Ramos (cell line): Measurements from ENCODE around the gene USP43.

Experiments used
- in situ Hi-C: fragments of 300-500 bp; cut with MboI; formaldehyde crosslinking; loops from one replicate; pipeline ENCODE4 v1.14.3; 2022; ENCODE audit warnings: low sequenced_read_pairs; ENCODE audit not compliant: unreplicated experiment

The USP43 gene

GRCh38 chr17:9702482-9702881, 57.2 kb downstream of the USP43 start:
- in situ Hi-C loops: no loop called here

DNA sequence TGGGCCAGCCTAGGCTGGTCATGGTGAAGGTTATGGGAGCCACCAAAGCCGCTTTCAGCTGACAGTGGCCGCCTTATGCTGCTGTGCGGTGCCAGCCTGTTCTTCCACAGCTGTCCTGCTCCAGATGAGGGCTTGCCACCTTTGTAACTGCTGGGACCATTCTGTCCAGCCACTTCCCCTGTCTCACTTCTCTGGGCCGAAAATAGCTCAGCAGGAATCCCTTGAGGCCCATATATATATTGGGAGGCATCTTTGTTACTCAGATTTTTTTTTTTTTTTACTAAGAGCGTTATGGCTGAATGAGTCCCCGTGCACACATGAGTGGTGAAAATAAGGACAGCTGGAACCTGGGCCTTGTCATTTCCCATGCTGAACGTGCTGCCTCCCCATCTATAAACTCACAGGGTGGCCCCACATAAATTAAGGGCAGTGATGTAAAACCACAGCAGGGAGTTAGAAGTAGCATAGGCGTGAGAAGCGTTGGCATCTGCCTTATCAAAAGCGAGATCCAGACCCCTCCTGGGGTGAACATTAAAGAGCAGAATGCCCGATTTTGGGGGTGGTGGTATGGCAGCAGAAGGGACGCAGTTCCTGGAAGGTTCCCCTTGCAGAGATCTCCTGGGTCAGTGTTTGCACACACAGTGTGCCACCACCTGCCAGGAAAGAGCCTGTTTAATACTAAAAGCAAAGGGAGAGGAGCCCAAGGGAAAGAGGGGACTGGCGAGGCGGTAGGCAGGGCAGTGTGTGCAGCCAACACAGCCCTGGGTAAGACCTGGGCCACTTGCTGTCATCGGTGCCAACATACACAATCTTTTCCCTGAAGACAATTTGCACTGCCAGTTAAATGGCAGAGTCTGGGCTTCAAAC, 57.8 kb downstream of the USP43 start:
- in situ Hi-C loops: no loop called here

DNA sequence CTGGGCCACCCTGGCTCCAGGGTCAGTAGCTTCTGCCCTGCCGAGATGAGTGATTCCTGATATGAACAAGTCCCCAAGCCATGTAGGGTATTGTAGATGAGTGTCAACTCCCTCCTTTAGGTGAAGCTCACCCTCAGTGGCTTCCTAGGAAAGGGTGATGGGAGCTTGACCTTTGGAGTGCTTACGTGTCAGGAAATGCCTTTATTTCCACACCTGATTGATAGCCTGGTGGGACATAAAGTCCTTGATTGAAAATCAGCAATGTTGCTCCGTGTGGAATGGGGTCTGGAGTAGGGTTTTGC, 58.4 kb downstream of the USP43 start:
- in situ Hi-C loops: no loop called here

- in situ Hi-C loops: no loop called here
Measured at GRCh38 chr17:9705745-9706144, 60.4 kb downstream of the USP43 start.

DNA sequence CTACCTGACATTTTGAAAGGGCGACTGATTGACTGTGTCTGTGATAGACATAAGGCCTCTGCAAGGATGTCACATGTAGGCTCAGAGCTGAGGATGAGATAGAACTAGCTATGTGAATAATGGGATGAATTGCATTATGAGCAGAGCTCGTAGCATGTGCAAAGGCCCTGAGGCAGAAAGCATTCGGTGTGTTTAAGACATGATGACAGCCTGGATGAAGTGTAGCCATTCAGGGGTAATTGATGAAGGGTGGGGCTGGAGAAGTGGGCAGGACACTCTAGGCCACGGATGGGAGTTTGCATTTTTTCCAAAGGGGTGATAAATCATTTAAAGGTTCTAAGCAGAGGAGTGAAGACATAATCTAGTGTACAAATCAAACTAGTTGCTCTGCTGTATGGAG, 62.6 kb downstream of the USP43 start:
- in situ Hi-C loops: no loop called here

GRCh38 chr17:9714801-9715200, 69.5 kb downstream of the USP43 start:
- in situ Hi-C loops: no loop called here

GRCh38 chr17:9715503-9716016, 70.2 kb downstream of the USP43 start:
- in situ Hi-C loops: no loop called here

DNA sequence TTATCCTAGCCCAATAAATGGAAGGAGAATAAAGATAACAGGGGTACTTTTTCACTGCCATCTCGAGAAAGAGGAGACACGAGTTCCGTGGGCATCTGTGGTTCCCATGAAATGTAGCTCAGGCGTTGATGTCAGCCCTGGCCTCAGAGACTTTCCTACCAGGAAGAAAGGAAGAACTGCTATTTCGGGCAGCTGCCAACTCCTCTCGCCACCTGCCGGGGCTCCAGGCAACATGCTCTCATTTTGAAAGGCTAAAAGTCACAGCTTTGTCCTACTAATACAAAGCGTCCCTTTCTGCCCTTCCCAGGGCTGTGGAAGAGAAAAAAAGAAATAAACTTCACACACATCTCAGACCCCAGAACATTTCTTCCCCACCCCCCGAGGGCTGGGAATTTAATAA, 80.3 kb downstream of the USP43 start:
- in situ Hi-C loops: no loop called here

DNA sequence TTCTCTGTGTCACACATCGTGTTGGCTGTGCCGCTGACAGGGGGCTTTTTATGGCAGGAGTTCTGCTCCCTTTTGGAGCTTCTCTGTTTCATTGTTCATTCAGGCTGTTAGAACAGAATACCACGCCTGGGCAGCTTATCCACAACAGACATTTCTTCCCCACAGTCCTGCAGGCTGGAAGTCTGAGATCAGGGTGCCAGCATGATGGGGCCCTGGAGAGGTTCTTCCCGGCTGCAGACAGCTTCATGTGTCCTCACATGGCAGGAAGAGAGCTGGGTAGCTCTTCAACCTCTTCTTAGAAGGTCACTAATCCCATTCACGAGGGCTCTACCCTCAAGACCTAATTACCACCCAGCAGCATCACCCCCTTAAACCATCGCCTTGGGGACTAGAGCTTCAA, 81.0 kb downstream of the USP43 start:
- in situ Hi-C loops: no loop called here

DNA sequence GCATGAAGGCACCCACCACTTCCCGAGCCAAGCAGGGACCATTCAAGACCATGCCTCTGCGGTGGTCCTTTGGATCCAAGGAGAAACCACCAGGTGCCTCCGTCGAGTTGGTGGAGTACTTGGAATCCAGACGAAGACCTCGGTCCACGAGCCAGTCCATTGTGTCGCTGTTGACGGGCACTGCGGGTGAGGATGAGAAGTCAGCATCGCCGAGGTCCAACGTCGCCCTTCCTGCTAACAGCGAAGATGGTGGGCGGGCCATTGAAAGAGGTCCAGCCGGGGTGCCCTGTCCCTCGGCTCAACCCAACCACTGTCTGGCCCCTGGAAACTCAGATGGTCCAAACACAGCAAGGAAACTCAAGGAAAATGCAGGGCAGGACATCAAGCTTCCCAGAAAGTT, 82.7 kb downstream of the USP43 start:
- in situ Hi-C loops: no loop called here

GRCh38 chr17:9728564-9728963, 83.2 kb downstream of the USP43 start:
- in situ Hi-C loops: no loop called here

GRCh38 chr17:9729034-9729650, 83.8 kb downstream of the USP43 start:
- in situ Hi-C loops: no loop called here

GRCh38 chr17:9729735-9730420, 84.6 kb downstream of the USP43 start:
- in situ Hi-C loops: no loop called here

DNA sequence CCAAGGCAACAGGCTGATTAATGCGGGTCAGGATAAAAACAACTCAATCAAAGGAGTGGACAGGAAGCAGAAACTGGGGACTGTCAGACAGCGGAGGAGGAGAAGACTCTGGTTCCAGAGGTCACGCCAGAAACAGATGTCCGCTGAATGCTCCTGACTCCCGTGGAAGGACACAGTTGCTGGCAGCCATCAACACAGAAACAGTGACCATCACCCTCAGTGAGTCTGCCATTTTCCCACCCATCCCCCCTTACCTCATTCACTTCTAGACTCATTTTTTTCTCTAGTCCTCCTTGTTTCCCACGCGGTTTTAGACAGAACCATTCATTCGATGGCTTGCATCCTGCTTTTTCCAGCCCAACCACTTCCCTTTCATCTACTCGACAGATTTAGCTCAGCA, 105.2 kb downstream of the USP43 start:
- in situ Hi-C loops: no loop called here

- in situ Hi-C loops: no loop called here
Measured at GRCh38 chr17:9755083-9755482, 109.8 kb downstream of the USP43 start.

GRCh38 chr17:9760266-9760665, 114.9 kb downstream of the USP43 start:
- in situ Hi-C loops: no loop called here

- in situ Hi-C loops: no loop called here
Measured at GRCh38 chr17:9763643-9764042, 118.3 kb downstream of the USP43 start.

DNA sequence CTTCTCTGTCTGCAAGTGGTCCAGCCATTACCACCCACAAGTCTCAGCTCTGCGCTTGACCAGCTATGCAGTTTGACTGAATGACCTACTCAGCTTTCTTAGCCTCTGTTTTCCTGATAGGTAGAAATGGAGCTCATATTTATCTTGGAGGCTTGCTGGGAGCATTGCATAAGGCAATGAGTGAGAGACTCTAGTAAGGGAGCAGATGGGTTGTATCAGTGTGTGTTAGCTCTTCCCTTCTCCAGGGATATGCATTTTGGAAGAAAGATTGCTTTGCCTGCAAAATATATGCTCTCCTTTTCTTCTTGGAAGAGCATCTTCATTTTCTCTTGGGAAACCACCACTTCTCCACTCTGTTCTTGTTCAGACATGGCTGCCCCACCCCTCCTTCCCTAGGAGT, 120.0 kb downstream of the USP43 start:
- in situ Hi-C loops: no loop called here

DNA sequence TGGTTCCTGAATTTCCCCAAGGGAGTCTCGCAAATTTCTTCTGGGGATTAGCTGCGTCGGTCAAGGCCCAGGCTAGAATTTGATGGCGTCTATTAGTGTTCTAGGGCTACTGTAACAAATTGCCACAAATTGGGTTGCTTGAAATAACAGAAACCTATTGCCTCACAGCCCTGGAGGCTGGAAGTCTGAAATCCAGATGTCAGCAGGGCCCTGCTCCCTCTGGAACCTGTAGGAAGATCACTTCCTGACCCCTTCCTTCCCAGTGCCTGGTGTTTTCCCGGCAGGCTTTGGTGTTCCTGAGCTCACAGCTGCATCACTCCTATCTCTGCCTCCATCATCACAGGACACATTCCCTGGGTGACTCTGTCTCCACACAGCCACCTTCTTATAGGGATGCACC, 121.7 kb downstream of the USP43 start:
- in situ Hi-C loops: no loop called here

DNA sequence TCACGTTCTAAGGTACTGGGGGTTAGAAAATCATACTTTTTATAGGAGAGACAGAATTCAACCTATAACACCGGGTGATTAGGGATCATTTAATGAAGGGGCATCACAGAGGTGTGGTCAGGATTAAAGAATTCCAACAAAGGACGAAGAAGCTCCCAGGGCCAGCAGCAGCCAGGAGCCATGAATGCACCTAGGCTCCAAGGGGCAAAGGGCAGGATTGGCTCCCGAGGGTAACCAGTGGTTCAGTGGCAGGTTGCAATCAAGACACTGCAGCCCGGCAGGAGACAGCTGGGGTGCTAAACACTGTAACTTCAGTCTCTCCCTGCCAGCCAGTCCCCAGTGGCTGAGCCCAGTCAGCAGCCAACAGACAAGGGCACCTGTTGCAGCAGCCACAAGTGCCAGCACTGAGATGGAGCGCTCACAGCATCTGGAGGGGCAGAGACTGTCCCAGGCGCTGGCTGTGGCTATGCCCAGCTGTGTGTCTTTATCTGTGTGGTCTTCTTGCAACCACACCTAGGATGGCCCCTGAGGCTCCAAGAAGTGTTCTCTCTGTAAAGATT, 122.2 kb downstream of the USP43 start:
- in situ Hi-C loops: no loop called here

DNA sequence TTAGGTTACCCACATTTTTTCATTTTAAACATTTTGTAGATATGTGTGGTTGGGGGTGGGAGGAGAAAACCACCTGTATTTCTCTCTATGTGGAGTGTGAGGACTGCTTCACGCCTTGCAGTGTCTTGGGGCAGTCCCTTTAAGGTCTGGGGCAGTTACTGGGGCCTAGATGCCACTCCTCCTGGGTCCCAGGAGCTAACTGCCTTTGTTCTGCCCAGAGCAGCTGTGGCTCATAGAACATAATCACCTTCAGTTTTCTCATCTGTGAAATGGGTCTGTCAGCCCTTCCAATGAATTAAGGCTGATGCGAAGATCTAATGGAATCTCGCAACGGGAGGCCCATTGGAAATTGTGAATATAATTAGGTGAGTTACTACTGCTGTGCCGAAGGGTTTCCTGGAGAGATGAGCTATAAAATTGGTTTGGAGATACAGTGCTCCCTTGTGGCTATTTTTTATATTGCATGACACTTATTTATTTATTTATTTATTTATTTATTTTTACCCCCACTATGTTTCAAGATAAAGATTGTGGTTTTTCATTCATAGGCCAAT, 123.1 kb downstream of the USP43 start:
- in situ Hi-C loops: no loop called here
